ENCODE measurements around the gene RASGRF2.

RASGRF2 gene

GRCh38 chr5:81095835-81096234 lies 135.7 kb downstream of the RASGRF2 start:
- TF ChIP-seq CTCF (IDR thresholded peaks at IDR 0.05; ENCODE audit: low read depth, low read length, missing control alignments): no peak
- H3K4me3 ChIP-seq (replicated peaks; ENCODE audit: low read depth, low read length): no peak overlapping the region
- DNase-seq (ENCODE audit: extremely low read depth, low read depth): no peak

GRCh38 chr5:81097713-81098112 lies 137.6 kb downstream of the RASGRF2 start:
- H3K4me3 ChIP-seq (replicated peaks; ENCODE audit: low read depth, low read length): no peak overlapping the region
- TF ChIP-seq CTCF (IDR thresholded peaks at IDR 0.05; ENCODE audit: low read depth, low read length, missing control alignments): no peak
- peak; percentile 6 for DNase-seq (ENCODE audit: extremely low read depth, low read depth)

GRCh38 chr5:81105261-81105877 lies 145.2 kb downstream of the RASGRF2 start:
- no peak for DNase-seq (ENCODE audit: extremely low read depth, low read depth)
- TF ChIP-seq CTCF (IDR thresholded peaks at IDR 0.05; ENCODE audit: low read depth, low read length, missing control alignments): no peak
- no peak overlapping the region for H3K4me3 ChIP-seq (replicated peaks; ENCODE audit: low read depth, low read length)

GRCh38 chr5:81115261-81115660 lies 155.1 kb downstream of the RASGRF2 start:
- TF ChIP-seq CTCF (IDR thresholded peaks at IDR 0.05; ENCODE audit: low read depth, low read length, missing control alignments): no peak
- H3K4me3 ChIP-seq (replicated peaks; ENCODE audit: low read depth, low read length): no peak overlapping the region
- DNase-seq (ENCODE audit: extremely low read depth, low read depth): no peak

- DNase-seq (ENCODE audit: extremely low read depth, low read depth): no peak
- TF ChIP-seq CTCF (IDR thresholded peaks at IDR 0.05; ENCODE audit: low read depth, low read length, missing control alignments): no peak
- H3K4me3 ChIP-seq (replicated peaks; ENCODE audit: low read depth, low read length): no peak overlapping the region
Observed at GRCh38 chr5:81117566-81117965, 157.4 kb downstream of the RASGRF2 start.

- TF ChIP-seq CTCF (IDR thresholded peaks at IDR 0.05; ENCODE audit: low read depth, low read length, missing control alignments): no peak
- DNase-seq (ENCODE audit: extremely low read depth, low read depth): no peak
- H3K4me3 ChIP-seq (replicated peaks; ENCODE audit: low read depth, low read length): no peak overlapping the region
Observed at GRCh38 chr5:81121273-81121672, 161.1 kb downstream of the RASGRF2 start.

All from HFF-Myc (cell line).